ENCODE measurements around the gene LIPC. TPM values are rescaled to one million over a fixed set of nuclear protein-coding genes. Genes with fewer than 3 reads are reported as not detected.

Gene LIPC
- total and polyA plus RNA-seq, 10 donors, result 0.47 to 2.5 (median 1.0) TPM

- intact Hi-C loops (cut with DNase I; ENCODE audit: low total_unique reads), result no loop called here
- peaks cover 0 to 34% (median 10%) of the 10 kb centered on the region in 6 donors for H3K4me1 ChIP-seq
- no peak for DNase-seq
- no peak overlapping the region for H3K4me3 ChIP-seq
- H3K36me3 ChIP-seq, result no peaks in the 10 kb centered on the region
- H3K27me3 ChIP-seq (replicated peaks in 1 of 7), result no peaks in the 10 kb centered on the region
- no peak for TF ChIP-seq CTCF (IDR thresholded peaks at IDR 0.05 in 8 of 11, conservative IDR thresholded peaks at IDR 0.05 in 3 of 11)
- TF ChIP-seq POLR2A (IDR thresholded peaks at IDR 0.05), result no peak
- no peak for TF ChIP-seq POLR2AphosphoS5 (IDR thresholded peaks at IDR 0.05)
- WGBS, 5 donors, result 79 to 92% (median 82%) methylated on average over 7 of the region's 7 CpGs
- no peaks in the 10 kb centered on the region for H3K9me3 ChIP-seq
- H3K27ac ChIP-seq, result no peak overlapping the region
These were observed 98.3 kb downstream of the LIPC start for GRCh38 chr15:58530056-58530590.

DNA sequence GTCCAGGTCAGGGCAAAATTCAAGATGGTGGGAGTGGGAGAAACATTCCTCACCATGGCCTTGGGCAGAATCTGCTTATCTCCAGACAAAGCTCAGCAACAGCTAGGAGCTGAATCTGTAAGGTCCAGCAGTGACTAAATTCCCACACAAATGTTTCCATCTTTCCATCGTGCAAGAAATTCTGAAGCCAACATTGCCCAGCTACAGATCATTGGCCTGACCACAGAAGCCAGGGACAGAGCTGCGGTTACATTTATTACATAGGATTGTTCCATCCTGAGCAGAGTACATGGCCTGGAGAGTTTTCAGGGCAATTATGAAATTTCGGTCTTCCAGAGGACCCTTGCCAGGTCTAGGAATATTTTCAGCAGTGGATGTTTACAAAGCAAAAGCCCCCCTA is 100.3 kb downstream of the LIPC start:
- intact Hi-C loops (cut with DNase I; ENCODE audit: low total_unique reads), result no loop called here
- TF ChIP-seq POLR2A (IDR thresholded peaks at IDR 0.05), result no peak

GRCh38 chr15:58534556-58534955 is 102.8 kb downstream of the LIPC start:
- WGBS, 5 donors, result 87 to 95% (median 94%) methylated on average over 1 of the region's 1 CpG
- peaks cover 0 to 3% (median 0%) of the 10 kb centered on the region in 8 donors for H3K9me3 ChIP-seq
- intact Hi-C loops (cut with DNase I; ENCODE audit: low total_unique reads), result no loop called here
- H3K36me3 ChIP-seq, result no peaks in the 10 kb centered on the region
- H3K4me1 ChIP-seq, result no peaks in the 10 kb centered on the region
- H3K27ac ChIP-seq, result no peak overlapping the region
- no peak for TF ChIP-seq POLR2A (IDR thresholded peaks at IDR 0.05)
- TF ChIP-seq POLR2AphosphoS5 (IDR thresholded peaks at IDR 0.05), result no peak
- no peak for TF ChIP-seq CTCF (IDR thresholded peaks at IDR 0.05 in 8 of 11, conservative IDR thresholded peaks at IDR 0.05 in 3 of 11)
- H3K27me3 ChIP-seq (replicated peaks in 1 of 7), result no peaks in the 10 kb centered on the region
- H3K4me3 ChIP-seq, result no peak overlapping the region
- no peak for DNase-seq

More for the DNA sequence above, 100.3 kb downstream of the LIPC start:
- Histone ChIP-seq H3K27me3 (replicated peaks in 1 of 7) (no peaks in the 10 kb centered on the region), H3K4me1 (peaks cover 0 to 16% (median 5%) of the 10 kb centered on the region in 6 donors), H3K4me3 (no peak overlapping the region), H3K9me3 (no peaks in the 10 kb centered on the region), H3K36me3 (no peaks in the 10 kb centered on the region), H3K27ac (no peak overlapping the region)
- 91 to 99% (median 96%) methylated on average over 3 of the region's 3 CpGs for WGBS, 5 donors
- no peak for DNase-seq

DNA sequence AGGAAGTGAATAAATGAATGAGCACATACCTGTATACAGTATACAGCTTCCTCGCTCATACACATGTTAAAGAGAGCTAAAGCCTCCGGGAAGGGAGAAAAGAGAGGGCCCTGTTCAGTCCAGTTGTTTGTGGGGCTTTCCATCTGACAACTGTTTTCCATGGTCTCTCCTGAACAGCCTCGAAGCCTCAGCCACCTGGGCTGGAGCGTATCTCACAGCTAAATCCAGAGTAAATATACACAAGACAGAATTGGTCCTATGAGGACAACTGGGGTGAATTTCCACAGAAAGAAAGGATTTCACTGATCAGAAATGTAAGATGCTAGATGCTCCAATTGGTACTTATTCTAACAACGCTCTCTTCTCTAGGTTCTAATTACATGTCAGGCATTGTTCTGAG is 103.5 kb downstream of the LIPC start:
- 90 to 94% (median 92%) methylated on average over 5 of the region's 5 CpGs for WGBS, 5 donors
- Histone ChIP-seq H3K27me3 (replicated peaks in 1 of 7) (no peaks in the 10 kb centered on the region), H3K4me3 (no peak overlapping the region), H3K27ac (no peak overlapping the region), H3K9me3 (peaks cover 0 to 3% (median 0%) of the 10 kb centered on the region in 8 donors), H3K4me1 (no peaks in the 10 kb centered on the region), H3K36me3 (no peaks in the 10 kb centered on the region)
- no peak for TF ChIP-seq POLR2AphosphoS5 (IDR thresholded peaks at IDR 0.05)
- TF ChIP-seq POLR2A (IDR thresholded peaks at IDR 0.05), result no peak
- TF ChIP-seq CTCF (IDR thresholded peaks at IDR 0.05 in 8 of 11, conservative IDR thresholded peaks at IDR 0.05 in 3 of 11), result no peak
- intact Hi-C loops (cut with DNase I; ENCODE audit: low total_unique reads), result no loop called here
- DNase-seq, result no peak

DNA sequence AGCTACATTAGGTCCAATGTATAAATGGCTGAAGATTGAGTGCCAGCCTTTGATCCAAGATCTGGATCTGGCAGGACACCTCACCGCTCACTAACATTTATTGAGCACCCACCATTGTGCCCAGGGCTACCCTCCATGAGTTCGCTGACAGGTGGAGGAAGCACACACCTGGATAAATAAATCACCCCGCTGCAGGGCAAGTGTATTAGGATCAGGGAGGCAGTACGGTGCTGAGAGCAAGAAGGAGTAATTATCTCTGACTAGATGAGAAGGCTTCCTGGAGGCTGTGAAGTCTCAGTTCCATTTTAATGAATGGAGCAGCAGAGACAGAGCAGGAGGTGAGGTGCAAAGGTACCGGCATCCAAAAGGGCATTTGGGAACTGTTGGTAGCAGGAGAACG is 104.1 kb downstream of the LIPC start:
- no peak for DNase-seq
- intact Hi-C loops (cut with DNase I; ENCODE audit: low total_unique reads), result no loop called here
- H3K9me3 ChIP-seq, result peaks cover 0 to 3% (median 0%) of the 10 kb centered on the region in 8 donors
- no peaks in the 10 kb centered on the region for H3K4me1 ChIP-seq
- 89 to 98% (median 93%) methylated on average over 6 of the region's 6 CpGs for WGBS, 5 donors
- TF ChIP-seq CTCF (IDR thresholded peaks at IDR 0.05 in 8 of 11, conservative IDR thresholded peaks at IDR 0.05 in 3 of 11) (no peak), POLR2AphosphoS5 (IDR thresholded peaks at IDR 0.05) (no peak), POLR2A (IDR thresholded peaks at IDR 0.05) (no peak)
- H3K27me3 ChIP-seq (replicated peaks in 1 of 7), result no peaks in the 10 kb centered on the region
- no peaks in the 10 kb centered on the region for H3K36me3 ChIP-seq
- no peak overlapping the region for H3K4me3 ChIP-seq
- H3K27ac ChIP-seq, result no peak overlapping the region

Measured in spleen (tissue), 11 donors.